CD14-positive monocyte (primary cell): ENCODE results near the gene ADCY2. TPM values are rescaled to one million over a fixed set of nuclear protein-coding genes. Genes with fewer than 3 reads are reported as not detected.

Experiments used
- DNase-seq, 3 donors: peaks; one replicate each; pipeline ENCODE4 v3.0.0-alpha.2; 2011 to 2022
- H2AFZ ChIP-seq: 2 replicates; pipeline ENCODE4 v1.6.0; 2012; ENCODE audit warnings: mild to moderate bottlenecking, low read depth, low read length, inconsistent platforms; ENCODE audit not compliant: insufficient read depth, poor library complexity, severe bottlenecking
- H3K27ac ChIP-seq, 2 donors: 1 replicate in 1 of 2; 2 replicates in 1 of 2; pipeline ENCODE4 v1.5.1; 2012 to 2013; ENCODE audit warnings: low read length in 2 of 2, control low read depth in 1 of 2, inconsistent platforms in 1 of 2, low read depth in 1 of 2, mild to moderate bottlenecking in 1 of 2
- H3K27me3 ChIP-seq, 2 donors: one replicate each; pipeline versions ENCODE4 v1.6.0 to v1.6.1; 2011 to 2013; ENCODE audit warnings: low read length in 2 of 2; ENCODE audit not compliant: control insufficient read depth in 2 of 2, insufficient read depth in 2 of 2
- H3K36me3 ChIP-seq, 2 donors: replicated peaks in 1 of 2; 1 replicate in 1 of 2; 2 replicates in 1 of 2; pipeline versions ENCODE4 v1.5.1 to v1.6.1; 2012 to 2013; ENCODE audit warnings: low read length in 2 of 2, control low read depth in 1 of 2, inconsistent platforms in 1 of 2, mild to moderate bottlenecking in 1 of 2; ENCODE audit not compliant: insufficient read depth in 2 of 2, control insufficient read depth in 1 of 2
- H3K4me1 ChIP-seq, 2 donors: 1 replicate in 1 of 2; 2 replicates in 1 of 2; pipeline versions ENCODE4 v1.5.1 to v1.6.1; 2012 to 2013; ENCODE audit warnings: low read length in 2 of 2, control low read depth in 1 of 2, inconsistent platforms in 1 of 2, mild to moderate bottlenecking in 1 of 2, moderate library complexity in 1 of 2; ENCODE audit not compliant: insufficient read depth in 2 of 2, control insufficient read depth in 1 of 2
- H3K4me2 ChIP-seq: replicated peaks from 2 replicates; pipeline ENCODE3; 2012; ENCODE audit warnings: low read length, moderate library complexity, mild to moderate bottlenecking; ENCODE audit not compliant: poor library complexity, severe bottlenecking; ENCODE audit errors: extremely low read depth
- H3K4me3 ChIP-seq, 3 experiments: fragments of 200-600 bp in 1 of 3; sonication (generic) in 1 of 3; replicated peaks in 1 of 3; 1 replicate in 2 of 3; 2 replicates in 1 of 3; pipeline ENCODE4 v1.5.1; 2011 to 2013; ENCODE audit warnings: low read length in 3 of 3, mild to moderate bottlenecking in 3 of 3, control low read depth in 2 of 3, low read depth in 2 of 3, inconsistent platforms in 1 of 3, moderate library complexity in 1 of 3
- H3K79me2 ChIP-seq: 2 replicates; pipeline ENCODE4 v1.6.0; 2012; ENCODE audit warnings: mild to moderate bottlenecking, control low read depth, inconsistent platforms, low read length, moderate library complexity; ENCODE audit not compliant: insufficient read depth
- H3K9ac ChIP-seq: 2 replicates; pipeline ENCODE4 v1.6.0; 2017; ENCODE audit warnings: low read length, mild to moderate bottlenecking; ENCODE audit not compliant: insufficient read depth, poor library complexity, severe bottlenecking
- H3K9me3 ChIP-seq, 2 donors: replicated peaks in 1 of 2; 1 replicate in 1 of 2; 2 replicates in 1 of 2; pipeline versions ENCODE4 v1.5.1 to v1.6.1; 2012 to 2013; ENCODE audit warnings: low read length in 2 of 2, control low read depth in 1 of 2; ENCODE audit not compliant: control insufficient read depth in 1 of 2, insufficient read depth in 1 of 2
- H4K20me1 ChIP-seq: 2 replicates; pipeline ENCODE4 v1.6.0; 2012; ENCODE audit warnings: mild to moderate bottlenecking, low read length, control low read depth, moderate library complexity; ENCODE audit not compliant: insufficient read depth
- H3K27ac Mint-ChIP-seq, 7 donors: one replicate each; pipeline ENCODE4 v1.8.0; 2020; ENCODE audit warnings: mild to moderate bottlenecking in 7 of 7, mixed read lengths in 7 of 7, moderate library complexity in 6 of 7, inconsistent platforms in 2 of 7
- H3K27me3 Mint-ChIP-seq, 3 donors: one replicate each; pipeline ENCODE4 v1.8.0; 2021 to 2022; ENCODE audit warnings: low read depth in 3 of 3, mild to moderate bottlenecking in 3 of 3, mixed read lengths in 3 of 3, moderate library complexity in 3 of 3, inconsistent platforms in 1 of 3
- H3K36me3 Mint-ChIP-seq, 2 donors: one replicate each; pipeline ENCODE4 v1.8.0; 2020; ENCODE audit warnings: mixed read lengths in 2 of 2, inconsistent platforms in 1 of 2, mild to moderate bottlenecking in 1 of 2
- H3K4me1 Mint-ChIP-seq: one replicate; pipeline ENCODE4 v1.8.0; 2020; ENCODE audit warnings: mild to moderate bottlenecking, mixed read lengths
- H3K4me3 Mint-ChIP-seq, 2 donors: one replicate each; pipeline ENCODE4 v1.8.0; 2020; ENCODE audit warnings: mild to moderate bottlenecking in 2 of 2, mixed read lengths in 2 of 2, moderate library complexity in 1 of 2
- H3K9me3 Mint-ChIP-seq, 7 donors: one replicate each; pipeline ENCODE4 v1.8.0; 2020 to 2022; ENCODE audit warnings: mixed read lengths in 7 of 7, mild to moderate bottlenecking in 6 of 7, moderate library complexity in 6 of 7, inconsistent platforms in 2 of 7
- WGBS: methylation state at CpG from one replicate; pipeline ENCODE4 v1.1.5; 2013; ENCODE audit warnings: missing lambda C conversion rate; ENCODE audit not compliant: insufficient coverage; 5-methylcytosine and 5-hydroxymethylcytosine counted together
- intact Hi-C, 2 donors: fragments of 100-400 bp; cut with micrococcal nuclease; formaldehyde crosslinking; loops; one replicate each; pipeline versions ENCODE4 v1.15.0 to v1.15.1; 2023
- polyA plus RNA-seq, 3 donors: library from polyadenylated mRNA; depleted of rRNA in 1 of 3; unstranded in 2 of 3; stranded (reverse) in 1 of 3; fragments of 300-500 nt in 2 of 3; fragments of >200 nt in 1 of 3; fragmentation: Illumina TruSeq in 2 of 3; gene quantifications; 1 replicate in 2 of 3; 2 replicates in 1 of 3; pipeline ENCODE4 v1.2.3, GENCODE V29; 2012 to 2021
- TF ChIP-seq, protein P1 (sequence below): fragments of 200-600 bp; IDR thresholded peaks from one replicate; pipeline ENCODE4 v1.8.0; 2022; ENCODE audit warnings: antibody characterized with exemption, mild to moderate bottlenecking

ADCY2 gene
- polyA plus RNA-seq, 3 donors = not detected

DNA sequence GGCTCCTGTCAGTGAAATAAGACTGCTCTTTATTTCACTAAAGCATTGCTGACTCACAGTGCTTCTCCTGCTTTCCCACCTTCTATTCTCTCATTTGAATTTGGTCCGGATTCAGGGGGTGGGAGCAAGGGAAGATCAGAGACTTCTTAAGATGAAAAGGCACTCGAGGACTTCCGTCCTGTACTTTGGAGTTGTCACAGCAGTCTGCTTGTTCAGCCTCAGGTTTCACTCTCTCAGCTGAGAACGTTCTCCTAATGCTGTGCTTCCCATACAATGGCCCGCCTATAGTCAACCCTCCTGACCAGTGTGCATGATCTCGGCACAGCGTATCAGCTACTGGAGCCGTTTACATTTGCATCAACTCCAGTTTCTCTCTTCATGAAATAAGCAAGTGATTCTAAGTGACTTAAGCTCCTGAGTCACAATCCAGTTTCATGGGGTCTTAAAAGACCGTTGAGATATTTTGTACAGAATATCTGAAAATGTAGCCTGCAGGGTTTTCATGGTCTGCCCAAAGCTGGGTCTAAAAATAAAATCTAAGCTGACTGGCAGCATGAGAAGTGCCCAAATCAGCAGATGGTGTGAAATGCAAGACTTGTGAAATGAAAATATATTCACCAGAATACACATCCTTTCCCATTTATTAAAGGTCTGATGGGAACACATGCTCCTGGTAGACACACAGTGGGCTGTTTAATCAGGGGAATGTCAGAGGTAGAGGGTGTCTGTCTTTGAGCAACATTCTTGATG is 145.0 kb downstream of the ADCY2 start:
- WGBS = 57% methylated on average over 5 of the region's 9 CpGs
- H3K36me3 Mint-ChIP-seq = no peaks in the 10 kb centered on the region
- Histone ChIP-seq H3K4me1 (no peaks in the 10 kb centered on the region), H3K36me3 (no peaks in the 10 kb centered on the region), H2AFZ (no peak overlapping the region), H3K79me2 (no peaks in the 10 kb centered on the region), H3K4me3 (no peak overlapping the region), H3K9me3 (no peaks in the 10 kb centered on the region), H4K20me1 (no peaks in the 10 kb centered on the region), H3K4me2 (no peak overlapping the region), H3K27ac (no peak overlapping the region), H3K27me3 (no peaks in the 10 kb centered on the region), H3K9ac (no peak overlapping the region)
- no peak overlapping the region for H3K27ac Mint-ChIP-seq
- no peak for DNase-seq
- H3K27me3 Mint-ChIP-seq = no peaks in the 10 kb centered on the region
- H3K4me3 Mint-ChIP-seq = no peak overlapping the region
- H3K9me3 Mint-ChIP-seq = peaks cover 0 to 3% (median 0%) of the 10 kb centered on the region in 7 donors
- H3K4me1 Mint-ChIP-seq = no peaks in the 10 kb centered on the region
- intact Hi-C loops = no loop called here
- TF ChIP-seq, protein P1, sequence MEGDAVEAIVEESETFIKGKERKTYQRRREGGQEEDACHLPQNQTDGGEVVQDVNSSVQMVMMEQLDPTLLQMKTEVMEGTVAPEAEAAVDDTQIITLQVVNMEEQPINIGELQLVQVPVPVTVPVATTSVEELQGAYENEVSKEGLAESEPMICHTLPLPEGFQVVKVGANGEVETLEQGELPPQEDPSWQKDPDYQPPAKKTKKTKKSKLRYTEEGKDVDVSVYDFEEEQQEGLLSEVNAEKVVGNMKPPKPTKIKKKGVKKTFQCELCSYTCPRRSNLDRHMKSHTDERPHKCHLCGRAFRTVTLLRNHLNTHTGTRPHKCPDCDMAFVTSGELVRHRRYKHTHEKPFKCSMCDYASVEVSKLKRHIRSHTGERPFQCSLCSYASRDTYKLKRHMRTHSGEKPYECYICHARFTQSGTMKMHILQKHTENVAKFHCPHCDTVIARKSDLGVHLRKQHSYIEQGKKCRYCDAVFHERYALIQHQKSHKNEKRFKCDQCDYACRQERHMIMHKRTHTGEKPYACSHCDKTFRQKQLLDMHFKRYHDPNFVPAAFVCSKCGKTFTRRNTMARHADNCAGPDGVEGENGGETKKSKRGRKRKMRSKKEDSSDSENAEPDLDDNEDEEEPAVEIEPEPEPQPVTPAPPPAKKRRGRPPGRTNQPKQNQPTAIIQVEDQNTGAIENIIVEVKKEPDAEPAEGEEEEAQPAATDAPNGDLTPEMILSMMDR = no peak

DNA sequence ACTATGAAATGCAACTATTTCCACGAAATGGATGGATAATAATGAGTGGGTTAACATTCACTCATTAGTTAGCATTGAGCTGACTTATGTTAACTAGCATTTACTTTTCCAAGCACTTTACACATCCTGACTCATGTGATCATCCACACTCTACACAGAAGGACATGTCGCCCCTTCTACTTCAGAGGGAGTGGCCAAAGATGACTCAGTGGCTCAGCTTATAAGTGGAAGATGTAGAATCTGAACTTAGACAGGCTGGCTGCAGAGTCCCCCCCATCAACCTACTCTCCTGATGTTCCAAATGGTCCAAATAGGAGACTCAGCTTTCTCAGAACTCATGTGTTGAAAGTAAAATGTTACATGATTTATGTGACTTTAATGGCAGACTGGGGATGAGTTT is 146.0 kb downstream of the ADCY2 start:
- Mint-ChIP-seq H3K4me1 (no peaks in the 10 kb centered on the region), H3K9me3 (peaks cover 0 to 3% (median 0%) of the 10 kb centered on the region in 7 donors), H3K4me3 (no peak overlapping the region), H3K27ac (no peak overlapping the region), H3K36me3 (no peaks in the 10 kb centered on the region), H3K27me3 (no peaks in the 10 kb centered on the region)
- no peaks in the 10 kb centered on the region for H3K9me3 ChIP-seq
- H3K4me2 ChIP-seq = no peak overlapping the region
- no peak overlapping the region for H3K9ac ChIP-seq
- TF ChIP-seq, protein P1 = no peak
- no peaks in the 10 kb centered on the region for H3K36me3 ChIP-seq
- no peaks in the 10 kb centered on the region for H3K4me1 ChIP-seq
- no peaks in the 10 kb centered on the region for H3K27me3 ChIP-seq
- no peaks in the 10 kb centered on the region for H3K79me2 ChIP-seq
- intact Hi-C loops = no loop called here
- H3K27ac ChIP-seq = no peak overlapping the region
- WGBS = no CpG with 5 or more reads among the region's 2 CpGs
- no peak overlapping the region for H2AFZ ChIP-seq
- H4K20me1 ChIP-seq = no peaks in the 10 kb centered on the region
- DNase-seq = no peak
- H3K4me3 ChIP-seq = no peak overlapping the region
